ENCODE results near the gene PANK2.
"Not testable (repeated sequence)": the region's sequence is repeated elsewhere in the genome, so short reads cannot be mapped to it uniquely, and the experiment has no call there.

The PANK2 gene

GRCh38 chr20:3871550-3872265 lies 17.5 kb upstream of the PANK2 start:
- FAIRE-seq: no peak

GRCh38 chr20:3873507-3873906 lies 15.7 kb upstream of the PANK2 start:
- FAIRE-seq: no peak

- no peak for FAIRE-seq
Measured at GRCh38 chr20:3874194-3874844, 14.9 kb upstream of the PANK2 start.

GRCh38 chr20:3875378-3875974 lies 13.7 kb upstream of the PANK2 start:
- no peak for FAIRE-seq

- no peak for FAIRE-seq
Measured at GRCh38 chr20:3876000-3876399, 13.2 kb upstream of the PANK2 start.

GRCh38 chr20:3876676-3877075 lies 12.5 kb upstream of the PANK2 start:
- no peak for FAIRE-seq

GRCh38 chr20:3878921-3879274 lies 10.3 kb upstream of the PANK2 start:
- FAIRE-seq: not testable (repeated sequence)

- no peak for FAIRE-seq
Measured at GRCh38 chr20:3885715-3886114, 3.5 kb upstream of the PANK2 start.

GRCh38 chr20:3887876-3888620 lies 1.1 kb upstream of the PANK2 start:
- no peak for FAIRE-seq

- no peak for FAIRE-seq
Measured at GRCh38 chr20:3889489-3890397, 556 bp downstream of the PANK2 start.

- FAIRE-seq: no peak
Measured at GRCh38 chr20:3890398-3890751, 1.2 kb downstream of the PANK2 start.

GRCh38 chr20:3890999-3891929 lies 2.1 kb downstream of the PANK2 start:
- FAIRE-seq: no peak

- no peak for FAIRE-seq
Measured at GRCh38 chr20:3894796-3895195, 5.6 kb downstream of the PANK2 start.

- no peak for FAIRE-seq
Measured at GRCh38 chr20:3896302-3896701, 7.1 kb downstream of the PANK2 start.

GRCh38 chr20:3896853-3897583 lies 7.8 kb downstream of the PANK2 start:
- no peak for FAIRE-seq

- not testable (repeated sequence) for FAIRE-seq
Measured at GRCh38 chr20:3898181-3898580, 9.0 kb downstream of the PANK2 start.

- no peak for FAIRE-seq
Measured at GRCh38 chr20:3898639-3899038, 9.5 kb downstream of the PANK2 start.

GRCh38 chr20:3900187-3900604 lies 11.0 kb downstream of the PANK2 start:
- FAIRE-seq: no peak

GRCh38 chr20:3901028-3901705 lies 12.0 kb downstream of the PANK2 start:
- FAIRE-seq: no peak

Data from TTC549 (cell line).